Thyroid gland (tissue), 4 donors: ENCODE measurements around the gene FAM120B.

Source experiments
- POLR2A ChIP-seq, 2 donors: fragments of 450-650 bp; IDR thresholded peaks; one replicate each; pipeline ENCODE4 v1.6.1; 2017; ENCODE audit warnings: antibody characterized with exemption in 2 of 2, mild to moderate bottlenecking in 2 of 2, moderate library complexity in 1 of 2
- TF ChIP-seq, protein P1 (sequence below), 6 experiments: fragments of 200-600 bp in 3 of 6; fragments of 450-650 bp in 3 of 6; sonication (generic) in 3 of 6; IDR thresholded peaks; one replicate each; pipeline ENCODE4 v1.5.1; 2016 to 2019; ENCODE audit warnings: antibody characterized with exemption in 6 of 6, mild to moderate bottlenecking in 2 of 6, inconsistent platforms in 1 of 6, moderate library complexity in 1 of 6

DNA sequence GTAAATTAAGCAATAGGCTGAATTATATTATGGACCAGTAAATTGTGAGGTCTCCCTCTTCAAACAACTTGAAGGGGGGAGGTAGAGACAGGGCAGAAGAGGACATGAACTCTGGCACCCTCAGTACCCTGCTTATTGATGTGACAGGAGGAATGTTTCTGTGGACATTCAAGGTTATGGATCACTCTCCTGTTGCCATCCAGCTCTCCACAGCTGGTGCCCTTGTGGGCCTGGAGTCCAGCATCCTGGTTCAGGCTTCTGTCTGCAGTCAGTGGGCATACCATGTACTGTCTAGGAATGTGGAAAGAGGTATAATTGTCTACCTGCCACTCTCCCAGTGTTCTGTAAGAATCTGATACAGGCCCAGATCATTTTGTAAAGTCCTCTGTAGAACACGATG is 55.6 kb downstream of the FAM120B start:
- TF ChIP-seq, protein P1, sequence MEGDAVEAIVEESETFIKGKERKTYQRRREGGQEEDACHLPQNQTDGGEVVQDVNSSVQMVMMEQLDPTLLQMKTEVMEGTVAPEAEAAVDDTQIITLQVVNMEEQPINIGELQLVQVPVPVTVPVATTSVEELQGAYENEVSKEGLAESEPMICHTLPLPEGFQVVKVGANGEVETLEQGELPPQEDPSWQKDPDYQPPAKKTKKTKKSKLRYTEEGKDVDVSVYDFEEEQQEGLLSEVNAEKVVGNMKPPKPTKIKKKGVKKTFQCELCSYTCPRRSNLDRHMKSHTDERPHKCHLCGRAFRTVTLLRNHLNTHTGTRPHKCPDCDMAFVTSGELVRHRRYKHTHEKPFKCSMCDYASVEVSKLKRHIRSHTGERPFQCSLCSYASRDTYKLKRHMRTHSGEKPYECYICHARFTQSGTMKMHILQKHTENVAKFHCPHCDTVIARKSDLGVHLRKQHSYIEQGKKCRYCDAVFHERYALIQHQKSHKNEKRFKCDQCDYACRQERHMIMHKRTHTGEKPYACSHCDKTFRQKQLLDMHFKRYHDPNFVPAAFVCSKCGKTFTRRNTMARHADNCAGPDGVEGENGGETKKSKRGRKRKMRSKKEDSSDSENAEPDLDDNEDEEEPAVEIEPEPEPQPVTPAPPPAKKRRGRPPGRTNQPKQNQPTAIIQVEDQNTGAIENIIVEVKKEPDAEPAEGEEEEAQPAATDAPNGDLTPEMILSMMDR (IDR thresholded peaks at IDR 0.05), result no peak
- no peak for TF ChIP-seq POLR2A (IDR thresholded peaks at IDR 0.05)
